Progenitor cell of endocrine pancreas (in vitro differentiated cells): Measurements from ENCODE around the gene FAIM2. TPM values are rescaled to one million over a fixed set of nuclear protein-coding genes. Genes with fewer than 3 reads are reported as not detected.
"Not testable (repeated sequence)": the region's sequence is repeated elsewhere in the genome, so short reads cannot be mapped to it uniquely, and the experiment has no call there.

Source experiments
- DNase-seq: peaks from one replicate; pipeline ENCODE4 v3.0.0; 2021; ENCODE audit warnings: low spot score; ENCODE audit not compliant: unreplicated experiment
- H3K27ac Mint-ChIP-seq: 2 replicates; pipeline ENCODE4 v1.8.0; 2021; ENCODE audit warnings: mild to moderate bottlenecking, moderate library complexity, mixed read lengths
- H3K27me3 Mint-ChIP-seq: 2 replicates; pipeline ENCODE4 v1.8.0; 2021; ENCODE audit warnings: mixed read lengths
- H3K36me3 Mint-ChIP-seq: 2 replicates; pipeline ENCODE4 v1.8.0; 2022; ENCODE audit warnings: mixed read lengths; ENCODE audit not compliant: insufficient read depth
- H3K4me1 Mint-ChIP-seq: 2 replicates; pipeline ENCODE4 v1.8.0; 2021; ENCODE audit warnings: low read depth, mixed read lengths
- H3K4me3 Mint-ChIP-seq: 2 replicates; pipeline ENCODE4 v1.8.0; 2021; ENCODE audit warnings: low read depth, mild to moderate bottlenecking, moderate library complexity, mixed read lengths
- H3K9me3 Mint-ChIP-seq: 2 replicates; pipeline ENCODE4 v1.8.0; 2021; ENCODE audit warnings: low read depth, mixed read lengths
- CTCF ChIP-seq: fragments of 200-600 bp; sonication (generic); IDR thresholded peaks from one replicate; pipeline ENCODE4 v1.5.0; 2021; ENCODE audit warnings: antibody characterized with exemption, mild to moderate bottlenecking; ENCODE audit not compliant: unreplicated experiment
- total RNA-seq: library from RNA; stranded (reverse); gene quantifications from 2 replicates; pipeline ENCODE4 v1.2.1, GENCODE V29; 2021

Gene FAIM2
- total RNA-seq, 1 donor from 2014 or later, result not detected

DNA sequence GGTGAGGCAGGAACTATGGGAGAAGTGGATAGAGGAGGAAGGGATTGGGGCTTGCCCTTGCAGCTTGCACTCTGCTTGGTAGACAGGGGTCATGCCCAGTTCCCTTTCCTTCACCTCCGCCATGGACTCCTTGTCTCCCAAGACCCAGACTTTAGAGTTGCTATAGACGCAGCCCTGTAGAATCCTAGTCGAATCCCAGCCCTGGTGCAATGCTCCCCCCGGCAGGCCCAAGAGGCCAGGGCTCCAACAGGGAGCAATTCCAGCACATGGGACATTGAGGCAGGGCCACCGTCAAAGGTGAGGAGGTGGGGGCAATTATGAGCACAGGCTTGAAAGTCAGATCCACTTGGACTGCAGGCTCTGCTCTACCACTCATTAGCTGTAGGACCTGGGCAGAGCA lies 31.3 kb downstream of the FAIM2 start:
- H3K27me3 Mint-ChIP-seq, result peaks cover 4% of the 10 kb centered on the region
- no peak overlapping the region for H3K27ac Mint-ChIP-seq
- TF ChIP-seq CTCF, result no peak
- H3K4me1 Mint-ChIP-seq, result peaks cover 11% of the 10 kb centered on the region
- H3K9me3 Mint-ChIP-seq, result no peaks in the 10 kb centered on the region
- H3K4me3 Mint-ChIP-seq, result no peak overlapping the region
- no peaks in the 10 kb centered on the region for H3K36me3 Mint-ChIP-seq
- no peak for DNase-seq

GRCh38 chr12:49871811-49872251 lies 31.9 kb downstream of the FAIM2 start:
- H3K36me3 Mint-ChIP-seq, H3K9me3 Mint-ChIP-seq, H3K4me3 Mint-ChIP-seq, H3K27me3 Mint-ChIP-seq, DNase-seq, H3K27ac Mint-ChIP-seq: not testable (repeated sequence)
- H3K4me1 Mint-ChIP-seq, result peaks cover 11% of the 10 kb centered on the region

GRCh38 chr12:49871263-49871561 lies 32.5 kb downstream of the FAIM2 start:
- Mint-ChIP-seq H3K4me3 (no peak overlapping the region), H3K27me3 (peaks cover 6% of the 10 kb centered on the region), H3K27ac (no peak overlapping the region), H3K9me3 (no peaks in the 10 kb centered on the region), H3K36me3 (no peaks in the 10 kb centered on the region), H3K4me1 (peaks cover 11% of the 10 kb centered on the region)
- no peak for TF ChIP-seq CTCF
- no peak for DNase-seq

DNA sequence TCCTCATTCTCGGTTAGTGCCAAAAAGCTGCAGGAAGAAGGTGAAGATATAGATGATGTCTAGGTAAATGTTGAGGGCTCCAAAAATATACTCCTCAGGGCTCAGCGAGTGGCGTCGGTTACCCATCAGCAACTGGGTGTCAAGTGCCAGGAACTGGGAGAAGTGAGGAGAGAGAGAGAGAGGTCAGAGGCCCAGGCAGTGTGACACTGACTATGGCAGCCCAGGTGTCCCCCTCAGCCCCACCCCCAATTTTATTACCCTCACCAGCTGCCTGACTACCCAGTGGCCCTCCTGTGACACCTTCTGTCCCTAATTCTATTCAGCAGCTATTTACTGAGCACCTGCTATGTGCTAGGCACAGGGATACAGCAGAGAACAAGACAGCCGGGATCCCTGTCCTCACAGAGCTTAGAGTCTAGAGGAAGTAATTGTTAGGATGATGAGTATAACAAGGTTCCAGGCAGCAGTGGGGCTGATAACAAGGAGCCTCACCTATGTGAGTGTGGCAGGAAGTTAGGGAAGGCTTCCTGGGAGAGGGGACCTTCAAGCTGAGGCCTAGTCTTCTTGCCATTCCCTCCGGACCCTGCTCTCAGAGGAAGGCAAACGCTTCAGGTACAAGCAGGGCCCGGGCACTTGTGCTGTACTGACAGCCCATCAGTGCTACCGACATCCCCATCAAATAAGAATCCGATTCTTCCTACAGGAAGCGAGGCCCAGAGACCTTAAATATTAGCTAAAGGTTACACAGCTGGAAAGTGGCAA lies 33.0 kb downstream of the FAIM2 start:
- no peak overlapping the region for H3K27ac Mint-ChIP-seq
- peaks cover 11% of the 10 kb centered on the region for H3K4me1 Mint-ChIP-seq
- no peak for DNase-seq
- TF ChIP-seq CTCF, result no peak
- H3K27me3 Mint-ChIP-seq, result peaks cover 9% of the 10 kb centered on the region
- no peak overlapping the region for H3K4me3 Mint-ChIP-seq
- no peaks in the 10 kb centered on the region for H3K9me3 Mint-ChIP-seq
- no peaks in the 10 kb centered on the region for H3K36me3 Mint-ChIP-seq

- DNase-seq, result no peak
- TF ChIP-seq CTCF, result no peak
- Mint-ChIP-seq H3K27me3 (peaks cover 12% of the 10 kb centered on the region), H3K9me3 (no peaks in the 10 kb centered on the region), H3K36me3 (no peaks in the 10 kb centered on the region), H3K4me3 (no peak overlapping the region), H3K27ac (no peak overlapping the region), H3K4me1 (peaks cover 11% of the 10 kb centered on the region)
Observed at GRCh38 chr12:49869816-49870500, 33.7 kb downstream of the FAIM2 start.
